ENCODE results near the gene HAGHL.

The HAGHL gene, protein sequence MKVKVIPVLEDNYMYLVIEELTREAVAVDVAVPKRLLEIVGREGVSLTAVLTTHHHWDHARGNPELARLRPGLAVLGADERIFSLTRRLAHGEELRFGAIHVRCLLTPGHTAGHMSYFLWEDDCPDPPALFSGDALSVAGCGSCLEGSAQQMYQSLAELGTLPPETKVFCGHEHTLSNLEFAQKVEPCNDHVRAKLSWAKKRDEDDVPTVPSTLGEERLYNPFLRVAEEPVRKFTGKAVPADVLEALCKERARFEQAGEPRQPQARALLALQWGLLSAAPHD

GRCh38 chr16:726438-727290 lies at the start of gene HAGHL, which contains the start of gene CCDC78:
Gene HAGHL, plus strand, starts transcription at chr16:727106. Its CDS starts 404 bp downstream, at chr16:727510.
Gene CCDC78, minus strand, starts transcription at chr16:726443. Its CDS starts 76 bp downstream, at chr16:726367.
- no peak for FAIRE-seq

DNA sequence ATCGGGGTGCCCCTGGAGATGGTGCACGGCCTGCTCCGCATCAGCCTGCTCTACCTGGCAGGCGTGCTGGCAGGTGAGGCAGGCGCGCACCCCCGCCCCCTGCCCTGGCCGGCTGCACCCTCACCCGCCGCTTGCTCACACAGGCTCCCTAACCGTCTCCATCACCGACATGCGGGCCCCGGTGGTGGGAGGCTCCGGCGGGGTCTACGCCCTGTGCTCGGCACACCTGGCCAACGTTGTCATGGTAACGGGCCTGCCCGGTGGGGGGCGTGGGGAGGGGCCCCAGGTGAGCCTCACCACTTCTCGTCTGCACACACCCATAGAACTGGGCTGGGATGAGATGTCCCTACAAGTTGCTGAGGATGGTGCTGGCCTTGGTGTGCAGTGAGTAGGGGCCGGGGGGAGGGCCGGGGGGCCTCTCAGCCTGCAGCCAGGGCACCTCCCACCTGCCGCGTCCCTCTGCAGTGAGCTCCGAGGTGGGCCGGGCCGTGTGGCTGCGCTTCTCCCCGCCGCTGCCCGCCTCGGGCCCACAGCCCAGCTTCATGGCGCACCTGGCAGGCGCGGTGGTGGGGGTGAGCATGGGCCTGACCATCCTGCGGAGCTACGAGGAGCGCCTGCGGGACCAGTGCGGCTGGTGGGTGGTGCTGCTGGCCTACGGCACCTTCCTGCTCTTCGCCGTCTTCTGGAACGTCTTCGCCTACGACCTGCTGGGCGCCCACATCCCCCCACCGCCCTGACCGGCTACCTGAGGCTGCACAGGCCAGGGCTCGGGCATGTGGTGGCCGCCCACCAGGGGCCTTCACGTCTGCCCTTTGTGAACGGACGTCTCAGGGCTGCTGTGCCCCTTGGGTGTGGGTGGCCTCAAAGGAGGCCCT lies 49.4 kb upstream of the HAGHL start:
- no peak for FAIRE-seq

DNA sequence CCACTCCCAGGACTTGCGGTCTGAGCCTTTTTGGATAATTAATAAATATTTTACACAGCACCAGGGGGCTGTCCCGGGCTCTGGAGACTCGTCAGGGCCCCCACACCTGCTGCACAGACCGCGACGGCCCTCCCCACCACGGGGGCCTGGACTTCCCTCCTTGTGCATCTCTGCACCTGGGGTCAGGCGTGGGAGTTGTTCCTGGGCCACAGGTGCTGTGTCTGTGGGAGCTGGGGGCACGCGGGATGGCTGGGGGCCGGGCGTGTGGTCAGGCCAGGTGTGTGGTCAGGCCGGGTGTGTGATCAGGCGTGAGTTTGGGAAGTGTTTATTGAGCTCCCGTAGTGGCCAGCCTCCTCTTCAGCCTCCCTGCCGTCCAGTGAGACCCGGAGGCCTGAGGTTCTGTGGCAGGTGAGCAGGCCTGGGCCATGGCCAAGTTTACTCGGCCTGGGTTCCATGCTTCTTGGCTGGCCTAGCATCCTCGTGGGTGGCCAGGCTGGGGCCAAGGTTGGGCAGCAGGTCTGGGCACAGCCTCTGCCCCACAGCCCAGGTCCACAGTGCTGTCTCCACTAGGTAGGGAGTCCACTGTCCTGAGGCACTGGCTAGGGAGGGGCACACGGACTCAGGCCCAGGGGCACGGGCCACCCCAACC lies 48.6 kb upstream of the HAGHL start:
- FAIRE-seq = no peak

DNA sequence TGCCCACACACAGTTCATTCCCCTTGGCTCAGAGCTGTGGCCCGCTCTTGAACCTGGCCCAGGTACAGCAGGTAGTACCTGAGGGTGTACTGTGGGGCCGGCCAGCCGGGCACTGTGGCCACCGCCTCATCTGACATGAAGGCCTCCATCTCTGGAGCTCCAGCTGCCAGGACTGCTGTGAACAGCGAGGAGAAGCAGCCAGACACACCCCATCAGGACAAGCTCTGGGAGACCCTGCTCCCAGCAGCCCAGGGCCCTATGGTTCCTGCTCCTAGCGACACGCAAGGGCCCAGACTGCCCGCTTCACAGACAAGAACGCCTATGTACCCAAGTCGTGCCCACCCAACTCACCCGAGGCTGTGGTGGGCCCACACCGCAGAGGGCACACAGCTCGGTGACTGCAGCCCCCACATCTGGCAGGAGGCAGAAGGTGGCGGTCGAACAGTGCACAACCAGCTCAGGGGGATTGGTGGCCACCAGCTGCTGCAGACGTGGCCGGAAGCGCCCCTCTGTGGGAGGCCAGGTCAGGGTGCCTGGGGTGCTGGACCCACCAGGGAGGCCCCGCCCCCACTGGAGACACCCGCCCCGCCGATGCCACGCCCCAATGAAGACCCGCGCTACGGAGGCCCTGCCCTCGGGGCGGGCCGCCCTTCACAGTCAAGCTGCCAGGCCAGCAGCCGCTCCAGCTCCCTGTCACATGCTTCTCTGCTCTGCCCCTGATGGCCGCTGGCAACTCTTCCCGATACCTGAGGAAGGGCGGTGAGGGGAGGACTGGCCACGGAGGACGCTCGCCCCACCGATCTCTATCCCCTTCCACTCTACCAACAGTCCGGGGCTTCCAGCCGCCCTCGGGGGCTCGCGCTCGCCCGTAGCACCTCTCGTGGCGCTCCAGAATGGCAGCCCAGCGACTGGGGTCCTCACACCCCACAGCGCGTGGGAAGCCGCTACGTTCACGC lies 47.8 kb upstream of the HAGHL start:
- FAIRE-seq = no peak

DNA sequence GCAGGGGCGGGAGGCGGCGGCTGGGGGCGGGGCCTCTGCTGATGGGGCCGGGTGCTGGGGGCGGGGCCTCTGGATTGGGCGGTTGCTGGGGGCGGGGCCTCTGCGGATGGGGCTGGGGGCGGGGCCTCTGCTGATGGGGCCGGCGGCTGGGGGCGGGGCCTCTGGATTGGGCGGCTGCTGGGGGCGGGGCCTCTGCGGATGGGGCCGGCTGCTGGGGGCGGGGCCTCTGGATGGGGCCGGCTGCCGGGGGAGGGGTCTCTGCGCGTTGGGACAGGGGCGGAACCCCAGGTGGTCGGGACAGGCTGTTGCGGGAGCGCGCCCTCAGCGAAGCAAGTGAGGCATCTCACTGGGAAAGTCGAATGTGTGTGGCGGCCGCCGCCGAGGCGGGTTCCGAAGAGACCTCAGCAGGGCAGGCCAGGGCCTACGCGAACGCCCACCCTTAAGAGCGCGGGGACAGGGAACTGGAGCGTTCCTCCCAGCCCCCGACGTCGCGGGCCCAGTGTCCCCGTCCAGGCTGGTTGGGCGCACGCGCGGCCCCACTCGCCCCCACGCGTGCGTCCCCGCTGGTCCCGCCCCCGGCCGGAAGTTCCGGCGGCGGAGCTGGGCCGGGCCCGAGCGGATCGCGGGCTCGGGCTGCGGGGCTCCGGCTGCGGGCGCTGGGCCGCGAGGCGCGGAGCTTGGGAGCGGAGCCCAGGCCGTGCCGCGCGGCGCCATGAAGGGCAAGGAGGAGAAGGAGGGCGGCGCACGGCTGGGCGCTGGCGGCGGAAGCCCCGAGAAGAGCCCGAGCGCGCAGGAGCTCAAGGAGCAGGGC lies 46.9 kb upstream of the HAGHL start, which contains the start of gene STUB1:
Gene STUB1, plus strand, starts transcription at position 597 of the 811 bp plus-strand sequence. Its CDS starts 116 bp downstream, at position 713.
- no peak for FAIRE-seq

GRCh38 chr16:680625-680945 lies 46.3 kb upstream of the HAGHL start:
- no peak for FAIRE-seq

DNA sequence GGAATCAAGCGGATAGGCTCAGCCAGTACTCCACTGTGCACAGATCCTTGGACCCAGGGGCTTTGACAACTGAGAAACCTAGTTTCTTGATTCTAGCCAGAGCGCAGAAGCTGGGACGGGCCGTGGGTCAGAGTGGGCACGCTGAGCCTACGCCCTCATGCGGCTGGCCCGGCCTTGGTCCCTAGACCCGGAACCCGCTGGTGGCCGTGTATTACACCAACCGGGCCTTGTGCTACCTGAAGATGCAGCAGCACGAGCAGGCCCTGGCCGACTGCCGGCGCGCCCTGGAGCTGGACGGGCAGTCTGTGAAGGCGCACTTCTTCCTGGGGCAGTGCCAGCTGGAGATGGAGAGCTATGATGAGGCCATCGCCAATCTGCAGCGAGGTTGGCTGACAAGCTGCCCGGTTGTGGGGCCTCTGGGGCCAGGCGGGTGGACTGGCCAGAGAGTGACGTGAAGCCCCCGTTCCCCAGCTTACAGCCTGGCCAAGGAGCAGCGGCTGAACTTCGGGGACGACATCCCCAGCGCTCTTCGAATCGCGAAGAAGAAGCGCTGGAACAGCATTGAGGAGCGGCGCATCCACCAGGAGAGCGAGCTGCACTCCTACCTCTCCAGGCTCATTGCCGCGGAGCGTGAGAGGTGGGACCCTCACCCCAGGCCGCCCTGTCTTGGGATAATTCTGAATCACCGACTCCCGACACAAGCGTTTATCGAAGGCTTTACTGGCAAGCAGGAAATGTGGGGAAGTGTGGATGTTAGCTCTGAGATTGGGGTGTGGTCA lies 45.8 kb upstream of the HAGHL start:
- FAIRE-seq = no peak

DNA sequence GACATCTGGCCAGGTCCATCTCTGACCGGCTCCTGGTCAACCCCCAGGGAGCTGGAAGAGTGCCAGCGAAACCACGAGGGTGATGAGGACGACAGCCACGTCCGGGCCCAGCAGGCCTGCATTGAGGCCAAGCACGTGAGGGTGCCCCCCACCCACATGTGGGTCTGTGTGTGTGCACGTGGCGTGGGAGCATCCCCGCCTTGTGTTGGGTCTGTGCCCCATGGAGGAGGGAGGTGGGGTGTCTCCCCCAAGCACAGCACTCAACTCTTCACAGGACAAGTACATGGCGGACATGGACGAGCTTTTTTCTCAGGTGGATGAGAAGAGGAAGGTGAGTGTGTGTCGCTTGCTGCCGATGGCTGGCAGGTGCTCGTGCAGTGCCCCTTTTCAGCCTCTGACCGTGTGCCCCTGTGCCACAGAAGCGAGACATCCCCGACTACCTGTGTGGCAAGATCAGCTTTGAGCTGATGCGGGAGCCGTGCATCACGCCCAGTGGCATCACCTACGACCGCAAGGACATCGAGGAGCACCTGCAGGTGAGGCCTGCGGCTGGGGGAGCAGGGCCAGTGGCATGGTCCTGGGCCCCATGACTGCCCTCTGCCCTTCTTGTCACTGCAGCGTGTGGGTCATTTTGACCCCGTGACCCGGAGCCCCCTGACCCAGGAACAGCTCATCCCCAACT lies 45.0 kb upstream of the HAGHL start:
- no peak for FAIRE-seq

DNA sequence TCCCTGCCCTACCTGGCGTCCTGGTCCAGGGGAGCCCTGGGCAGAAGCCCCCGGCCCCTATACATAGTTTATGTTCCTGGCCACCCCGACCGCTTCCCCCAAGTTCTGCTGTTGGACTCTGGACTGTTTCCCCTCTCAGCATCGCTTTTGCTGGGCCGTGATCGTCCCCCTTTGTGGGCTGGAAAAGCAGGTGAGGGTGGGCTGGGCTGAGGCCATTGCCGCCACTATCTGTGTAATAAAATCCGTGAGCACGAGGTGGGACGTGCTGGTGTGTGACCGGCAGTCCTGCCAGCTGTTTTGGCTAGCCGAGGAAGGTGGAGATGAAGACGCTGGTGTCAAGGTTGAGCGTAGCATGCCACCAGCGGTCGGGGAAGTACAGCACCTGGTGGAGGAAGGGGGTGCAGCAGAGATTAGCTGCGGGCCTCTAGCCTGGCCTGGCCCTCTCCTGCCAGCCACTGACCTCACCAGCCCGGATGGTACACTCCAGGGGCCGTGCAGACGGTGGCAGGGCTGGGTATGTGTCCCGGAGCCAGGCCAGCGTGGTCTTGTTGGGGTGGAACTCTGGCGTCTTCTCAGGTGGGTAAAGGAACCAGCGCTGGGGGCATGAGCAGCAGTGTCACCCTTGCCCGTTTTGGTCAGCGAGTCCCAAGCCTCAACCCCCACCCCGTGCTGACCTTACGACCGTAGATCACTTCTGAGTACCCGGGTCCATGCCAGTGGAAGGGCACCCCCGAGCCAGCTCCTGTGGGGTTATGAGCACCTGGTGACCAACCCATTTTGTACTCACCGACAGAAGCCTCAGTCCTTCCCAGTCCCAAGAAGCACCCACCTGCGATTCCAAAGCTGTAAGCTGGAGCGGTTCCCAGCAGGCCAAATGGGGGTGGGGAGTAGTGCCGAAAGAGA lies 44.2 kb upstream of the HAGHL start:
- no peak for FAIRE-seq

DNA sequence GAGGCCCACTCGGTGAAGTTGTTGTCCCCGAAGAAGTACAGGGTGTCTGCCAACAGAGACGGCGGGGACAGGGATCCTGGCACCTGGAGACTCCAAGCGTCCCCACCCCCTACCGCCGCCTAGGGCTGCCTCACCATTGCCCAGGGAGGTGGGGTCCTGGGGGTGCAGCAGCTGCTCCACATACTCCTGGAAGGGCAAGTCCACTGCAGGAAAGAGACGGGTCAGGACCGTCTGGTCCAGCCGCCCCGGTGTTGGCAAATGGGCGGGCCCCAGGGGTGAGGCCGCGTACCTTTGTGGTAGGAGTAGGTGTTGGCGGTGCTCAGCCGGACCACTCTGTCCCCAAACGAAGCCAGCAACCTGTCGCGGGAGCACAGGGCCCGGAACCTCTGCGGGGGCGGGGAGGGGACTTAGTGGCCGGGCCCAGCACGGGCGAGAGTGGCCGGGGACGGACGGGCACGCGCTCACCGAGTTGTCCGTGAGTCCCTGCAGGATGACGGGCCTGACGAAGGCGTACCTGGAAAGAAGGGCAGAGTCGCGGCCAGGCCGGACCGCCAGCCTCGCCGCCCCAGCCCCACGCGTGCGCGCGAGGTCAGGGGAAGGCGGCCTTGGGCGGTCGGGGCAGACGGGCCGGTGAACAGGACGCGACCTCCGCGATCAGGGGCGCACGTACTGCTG lies 43.4 kb upstream of the HAGHL start:
- FAIRE-seq = no peak

- FAIRE-seq = no peak
Observed at GRCh38 chr16:684071-684794, 42.7 kb upstream of the HAGHL start, which contains the start of gene JMJD8. Gene JMJD8, minus strand, starts transcription at chr16:684334. Its CDS starts 15 bp downstream, at chr16:684319.

DNA sequence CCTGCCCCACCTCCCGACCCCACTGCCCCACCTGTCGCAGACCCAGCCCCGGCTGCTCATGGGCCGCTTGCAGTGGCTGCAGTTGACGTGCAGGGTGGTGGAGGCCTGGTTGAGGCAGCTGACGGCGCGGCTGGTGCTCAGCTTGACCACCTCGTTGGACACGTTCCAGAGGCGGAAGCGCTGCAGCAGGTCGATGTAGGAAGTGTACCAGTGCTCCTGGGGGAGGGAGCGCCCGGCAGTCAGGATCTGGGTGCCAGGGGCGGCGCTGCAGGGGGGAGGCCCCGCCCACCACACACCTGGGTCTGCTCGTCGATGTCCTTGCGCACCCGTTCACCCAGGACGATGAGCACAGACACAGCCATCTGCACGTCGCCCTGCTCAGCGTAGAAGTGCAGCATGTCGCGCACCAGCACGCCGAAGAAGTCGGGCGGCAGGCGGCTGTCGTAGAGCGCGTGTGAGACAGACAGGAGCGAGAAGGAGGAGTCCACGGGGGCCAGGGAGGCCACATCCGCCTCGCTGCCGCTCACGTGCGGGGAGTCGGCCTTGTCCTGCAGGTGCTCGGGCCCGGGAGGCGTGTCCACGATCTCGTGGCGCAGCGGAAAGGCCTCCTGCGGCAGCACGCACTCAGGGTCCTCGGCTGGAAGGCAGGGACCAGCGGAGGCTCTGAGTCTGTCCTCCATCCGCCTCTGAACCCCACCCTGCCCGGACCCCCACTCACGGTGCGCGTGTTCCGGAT lies 41.8 kb upstream of the HAGHL start:
- no peak for FAIRE-seq

GRCh38 chr16:685967-686366 lies 40.9 kb upstream of the HAGHL start:
- no peak for FAIRE-seq

DNA sequence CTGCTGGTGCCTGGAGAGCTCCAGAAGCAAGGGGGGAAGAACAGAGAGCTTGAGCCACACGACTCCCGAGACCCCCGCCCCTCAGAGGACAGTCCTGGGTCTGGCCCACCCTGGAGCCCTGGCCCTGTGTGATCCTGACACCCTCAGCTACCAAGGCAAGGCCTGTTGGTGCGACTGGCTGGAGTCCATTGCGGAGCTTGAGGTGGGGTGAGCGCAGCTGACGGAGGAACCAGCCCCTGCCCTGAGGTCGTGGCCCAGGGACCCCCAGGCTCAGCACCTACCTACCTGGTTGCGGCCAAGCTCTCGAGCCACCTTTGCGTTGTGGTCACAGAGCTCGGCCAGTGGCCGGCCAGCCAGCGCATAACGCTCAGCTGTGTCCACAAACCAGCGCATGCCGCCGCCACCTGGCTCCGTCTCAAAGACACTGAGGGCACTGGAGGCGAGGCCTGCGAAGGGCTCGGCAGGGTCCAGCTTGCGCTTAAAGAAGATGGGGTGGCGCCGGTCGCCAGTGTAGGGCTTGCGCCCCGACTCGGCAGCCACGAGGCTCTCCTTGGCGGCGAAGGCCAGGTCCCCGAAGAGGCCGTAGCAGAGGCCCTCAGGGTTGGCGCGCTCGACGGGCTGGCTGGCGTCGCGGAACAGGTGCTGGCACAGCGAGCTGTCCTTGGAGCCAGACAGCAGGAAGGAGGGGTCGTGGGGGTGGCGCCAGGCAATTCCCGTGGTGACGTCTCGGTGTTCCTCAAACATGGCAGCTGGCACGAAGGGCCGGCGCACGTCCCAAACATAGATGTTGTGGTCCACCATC lies 40.2 kb upstream of the HAGHL start:
- no peak for FAIRE-seq

DNA sequence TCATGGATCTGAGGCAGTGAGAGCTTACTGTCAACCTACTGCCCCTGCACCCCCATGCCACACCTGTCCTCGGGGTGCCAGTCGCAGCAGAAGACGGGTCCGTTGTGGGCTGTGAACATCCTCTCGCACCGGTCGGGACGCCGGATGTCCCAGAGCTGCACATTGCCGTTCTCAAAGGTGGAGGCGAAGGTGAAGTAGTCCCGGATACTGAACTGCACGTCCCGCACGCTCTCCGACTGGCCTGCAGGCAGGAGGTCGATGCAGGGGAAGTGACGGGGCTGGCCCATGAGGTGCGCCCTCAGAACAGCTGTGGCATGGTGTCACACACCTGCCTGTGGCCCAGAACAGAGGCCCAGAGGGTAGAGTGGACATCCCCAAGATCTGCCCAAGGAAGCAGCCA lies 39.4 kb upstream of the HAGHL start:
- no peak for FAIRE-seq
